Hematopoietic multipotent progenitor cell treated with erythropoietin and hydrocortisone succinate and interleukin-3 and kit ligand, for 17 days (in vitro differentiated cells): Measurements from ENCODE around the gene SDS.

Experiments
- DNase-seq: peaks from one replicate; pipeline ENCODE4 v3.0.0-alpha.2; 2015; ENCODE audit warnings: low spot score

Gene SDS

GRCh38 chr12:113403435-113404415 is at the start of gene SDS:
Gene SDS, minus strand, starts transcription at chr12:113403887. Its CDS starts 4,179 bp downstream, at chr12:113399708.
- DNase-seq: no peak

- DNase-seq: no peak
Measured at GRCh38 chr12:113453330-113453729, 49.6 kb upstream of the SDS start.

GRCh38 chr12:113452458-113452857 is 48.8 kb upstream of the SDS start:
- DNase-seq: no peak

- DNase-seq: no peak
Measured at GRCh38 chr12:113449839-113450238, 46.2 kb upstream of the SDS start.

- no peak for DNase-seq
Measured at GRCh38 chr12:113449299-113449698, 45.6 kb upstream of the SDS start.

- DNase-seq: no peak
Measured at GRCh38 chr12:113448873-113449272, 45.2 kb upstream of the SDS start.

- DNase-seq: no peak
Measured at GRCh38 chr12:113445544-113446171, 42.0 kb upstream of the SDS start.

GRCh38 chr12:113443030-113443539 is 39.4 kb upstream of the SDS start:
- no peak for DNase-seq

GRCh38 chr12:113440947-113441782 is 37.5 kb upstream of the SDS start:
- no peak for DNase-seq

GRCh38 chr12:113440336-113440735 is 36.6 kb upstream of the SDS start:
- no peak for DNase-seq

- no peak for DNase-seq
Measured at GRCh38 chr12:113439606-113440030, 35.9 kb upstream of the SDS start.

- no peak for DNase-seq
Measured at GRCh38 chr12:113439301-113439597, 35.6 kb upstream of the SDS start.

- DNase-seq: no peak
Measured at GRCh38 chr12:113438523-113439300, 35.0 kb upstream of the SDS start.

- no peak for DNase-seq
Measured at GRCh38 chr12:113437729-113438100, 34.0 kb upstream of the SDS start.

GRCh38 chr12:113436993-113437728 is 33.5 kb upstream of the SDS start:
- no peak for DNase-seq

- DNase-seq: no peak
Measured at GRCh38 chr12:113436586-113436985, 32.9 kb upstream of the SDS start.

- DNase-seq: no peak
Measured at GRCh38 chr12:113435367-113435766, 31.7 kb upstream of the SDS start.

- DNase-seq: no peak
Measured at GRCh38 chr12:113432986-113433385, 29.3 kb upstream of the SDS start.

- no peak for DNase-seq
Measured at GRCh38 chr12:113428482-113428881, 24.8 kb upstream of the SDS start.

GRCh38 chr12:113427882-113428281 is 24.2 kb upstream of the SDS start:
- DNase-seq: no peak

- no peak for DNase-seq
Measured at GRCh38 chr12:113425960-113426453, 22.3 kb upstream of the SDS start.
